Body of pancreas (tissue), 4 donors: Measurements from ENCODE around the gene UTF1. TPM values are rescaled to one million over a fixed set of nuclear protein-coding genes. Genes with fewer than 3 reads are reported as not detected.

Experiments
- ATAC-seq: fragments of 150-250 bp; one replicate; pipeline ENCODE4 v1.9.1; 2016
- DNase-seq, 4 donors: peaks; one replicate each; pipeline ENCODE4 v3.0.0-alpha.2; 2019
- H3K27ac ChIP-seq, 4 donors: fragments of 200-600 bp; sonication (generic); 1 replicate in 3 of 4; 2 replicates in 1 of 4; pipeline versions ENCODE4 v1.5.1 to v1.6.1; 2016 to 2019; ENCODE audit warnings: mild to moderate bottlenecking in 1 of 4, mixed read lengths in 1 of 4, moderate library complexity in 1 of 4
- H3K27me3 ChIP-seq, 2 donors: fragments of 200-600 bp; sonication (generic); one replicate each; pipeline ENCODE4 v1.6.0; 2016; ENCODE audit warnings: mild to moderate bottlenecking in 1 of 2
- H3K36me3 ChIP-seq, 2 donors: fragments of 200-600 bp; sonication (generic); replicated peaks in 1 of 2; 2 replicates each; pipeline ENCODE4 v1.5.1; 2016; ENCODE audit warnings: low read depth in 2 of 2; ENCODE audit not compliant: insufficient read depth in 1 of 2
- H3K4me1 ChIP-seq: fragments of 200-600 bp; sonication (generic); one replicate; pipeline ENCODE4 v1.6.0; 2016
- H3K4me3 ChIP-seq, 2 donors: fragments of 200-600 bp; sonication (generic); 1 replicate in 1 of 2; 2 replicates in 1 of 2; pipeline ENCODE4 v1.5.1; 2016 to 2019
- H3K9me3 ChIP-seq, 3 donors: fragments of 200-600 bp; sonication (generic); 1 replicate in 2 of 3; 2 replicates in 1 of 3; pipeline ENCODE4 v1.5.1; 2016
- CTCF ChIP-seq, 7 experiments: fragments of 450-650 bp in 4 of 7; fragments of 200-600 bp in 3 of 7; sonication (generic) in 3 of 7; IDR thresholded peaks; one replicate each; pipeline ENCODE4 v1.5.1; 2016 to 2019; ENCODE audit warnings: antibody characterized with exemption in 7 of 7
- POLR2A ChIP-seq, 3 donors: fragments of 450-650 bp; IDR thresholded peaks; one replicate each; pipeline ENCODE4 v1.6.1; 2016; ENCODE audit warnings: antibody characterized with exemption in 3 of 3, mild to moderate bottlenecking in 2 of 3
- WGBS, 2 donors: methylation state at CpG; one replicate each; pipeline ENCODE4 v1.1.5; 2017; 5-methylcytosine and 5-hydroxymethylcytosine counted together
- intact Hi-C: fragments of 100-400 bp; cut with DNase I; formaldehyde crosslinking; loops from one replicate; pipeline ENCODE4 v1.15.1; 2023
- total RNA-seq, 2 donors: library from RNA; depleted of rRNA; stranded (reverse); fragments of >200 nt; gene quantifications; one replicate each; pipeline ENCODE4 v1.1.0, GENCODE V29; 2016

Gene UTF1
- total RNA-seq, 2 donors from 2014 or later: not detected

GRCh38 chr10:133224076-133224475 is 5.9 kb upstream of the UTF1 start:
- 37 to 58% methylated on average over 4 to 14 of the region's 14 CpGs for WGBS, 2 donors
- no peak overlapping the region for H3K27ac ChIP-seq

GRCh38 chr10:133224756-133225372 is 5.2 kb upstream of the UTF1 start:
- no peak overlapping the region for H3K4me3 ChIP-seq

More at GRCh38 chr10:133224076-133224475, 5.9 kb upstream of the UTF1 start:
- intact Hi-C loops: no loop called here
- no peaks in the 10 kb centered on the region for H3K9me3 ChIP-seq
- H3K4me3 ChIP-seq: no peak overlapping the region
- ATAC-seq (no peak), DNase-seq (no peak)
- TF ChIP-seq CTCF (IDR thresholded peaks at IDR 0.05) (no peak), POLR2A (IDR thresholded peaks at IDR 0.05) (no peak)
- peaks cover 0 to 4% of the 10 kb centered on the region in 2 donors for H3K27me3 ChIP-seq
- H3K4me1 ChIP-seq: no peaks in the 10 kb centered on the region
- H3K36me3 ChIP-seq: no peaks in the 10 kb centered on the region

GRCh38 chr10:133225707-133226191 is 4.3 kb upstream of the UTF1 start:
- TF ChIP-seq POLR2A (IDR thresholded peaks at IDR 0.05): no peak
- Histone ChIP-seq H3K36me3 (no peaks in the 10 kb centered on the region), H3K4me3 (no peak overlapping the region), H3K27me3 (peaks cover 0 to 9% of the 10 kb centered on the region in 2 donors), H3K9me3 (no peaks in the 10 kb centered on the region), H3K27ac (no peak overlapping the region), H3K4me1 (peaks cover 5% of the 10 kb centered on the region)
- intact Hi-C loops: no loop called here
- 60 to 81% methylated on average over 12 to 23 of the region's 23 CpGs for WGBS, 2 donors
- ATAC-seq (no peak), DNase-seq (no peak)

More at GRCh38 chr10:133224756-133225372, 5.2 kb upstream of the UTF1 start:
- DNase-seq: no peak
- Histone ChIP-seq H3K27me3 (peaks cover 0 to 9% of the 10 kb centered on the region in 2 donors), H3K27ac (no peak overlapping the region), H3K36me3 (no peaks in the 10 kb centered on the region), H3K4me1 (no peaks in the 10 kb centered on the region), H3K9me3 (no peaks in the 10 kb centered on the region)
- intact Hi-C loops: no loop called here
- no peak for ATAC-seq
- 39 to 42% methylated on average over 13 to 24 of the region's 25 CpGs for WGBS, 2 donors
- TF ChIP-seq CTCF (IDR thresholded peaks at IDR 0.05): no peak
- no peak for TF ChIP-seq POLR2A (IDR thresholded peaks at IDR 0.05)

GRCh38 chr10:133226251-133226808 is 3.7 kb upstream of the UTF1 start:
- intact Hi-C loops: no loop called here
- H3K4me1 ChIP-seq: peaks cover 5% of the 10 kb centered on the region
- TF ChIP-seq CTCF (IDR thresholded peaks at IDR 0.05) (no peak), POLR2A (IDR thresholded peaks at IDR 0.05) (no peak)
- no peaks in the 10 kb centered on the region for H3K9me3 ChIP-seq
- no peak overlapping the region for H3K4me3 ChIP-seq
- no peaks in the 10 kb centered on the region for H3K36me3 ChIP-seq
- no peak for ATAC-seq
- 37 to 38% methylated on average over 22 to 29 of the region's 30 CpGs for WGBS, 2 donors
- DNase-seq: no peak
- H3K27me3 ChIP-seq: peaks cover 0 to 9% of the 10 kb centered on the region in 2 donors
- no peak overlapping the region for H3K27ac ChIP-seq

GRCh38 chr10:133227256-133227655 is 2.8 kb upstream of the UTF1 start:
- no peaks in the 10 kb centered on the region for H3K9me3 ChIP-seq
- H3K4me3 ChIP-seq: no peak overlapping the region
- intact Hi-C loops: no loop called here
- 69 to 76% methylated on average over 19 to 21 of the region's 21 CpGs for WGBS, 2 donors
- no peak for TF ChIP-seq CTCF (IDR thresholded peaks at IDR 0.05)
- no peak for TF ChIP-seq POLR2A (IDR thresholded peaks at IDR 0.05)
- no peak for ATAC-seq
- H3K27ac ChIP-seq: no peak overlapping the region
- no peak for DNase-seq
- H3K27me3 ChIP-seq: peaks cover 0 to 9% of the 10 kb centered on the region in 2 donors
- H3K36me3 ChIP-seq: no peaks in the 10 kb centered on the region
- H3K4me1 ChIP-seq: peaks cover 5% of the 10 kb centered on the region
